Breast epithelium (tissue), 4 donors: ENCODE results near the gene TNS3. TPM values are rescaled to one million over a fixed set of nuclear protein-coding genes. Genes with fewer than 3 reads are reported as not detected.

ENCODE experiments used
- DNase-seq, 2 donors: peaks; one replicate each; pipeline ENCODE4 v3.0.0-alpha.2; 2019; ENCODE audit warnings: low spot score in 2 of 2
- H3K27ac ChIP-seq, 2 donors: fragments of 200-600 bp; sonication (generic) in 1 of 2; one replicate each; pipeline ENCODE4 v1.5.1; 2016 to 2019; ENCODE audit warnings: mild to moderate bottlenecking in 1 of 2
- H3K27me3 ChIP-seq, 2 donors: fragments of 200-600 bp; sonication (generic) in 1 of 2; one replicate each; pipeline versions ENCODE4 v1.5.1 to v1.6.0; 2017 to 2019; ENCODE audit warnings: control low read depth in 1 of 2, mild to moderate bottlenecking in 1 of 2
- H3K36me3 ChIP-seq: fragments of 200-600 bp; one replicate; pipeline ENCODE4 v1.5.1; 2019
- H3K4me1 ChIP-seq, 2 donors: fragments of 200-600 bp; sonication (generic); one replicate each; pipeline ENCODE4 v1.5.1; 2016 to 2019; ENCODE audit warnings: control low read depth in 1 of 2
- H3K4me3 ChIP-seq, 3 donors: fragments of 200-600 bp; sonication (generic); 1 replicate in 2 of 3; 2 replicates in 1 of 3; pipeline ENCODE4 v1.5.1; 2016 to 2019; ENCODE audit warnings: mild to moderate bottlenecking in 3 of 3, moderate library complexity in 2 of 3
- H3K9me3 ChIP-seq, 2 donors: fragments of 200-600 bp; sonication (generic) in 1 of 2; one replicate each; pipeline ENCODE4 v1.5.1; 2016 to 2019; ENCODE audit warnings: control low read depth in 1 of 2
- CTCF ChIP-seq, 3 donors: fragments of 450-650 bp; IDR thresholded peaks; one replicate each; pipeline ENCODE4 v1.5.1; 2016 to 2017; ENCODE audit warnings: antibody characterized with exemption in 3 of 3, mild to moderate bottlenecking in 3 of 3, moderate library complexity in 3 of 3
- POLR2A ChIP-seq: fragments of 450-650 bp; IDR thresholded peaks from one replicate; pipeline ENCODE4 v1.6.1; 2016; ENCODE audit warnings: antibody characterized with exemption, mild to moderate bottlenecking, moderate library complexity
- POLR2AphosphoS5 ChIP-seq, 3 donors: sonication (generic); formaldehyde crosslinking; IDR thresholded peaks; one replicate each; pipeline ENCODE4 v1.6.1; 2017; ENCODE audit warnings: antibody characterized with exemption in 3 of 3
- intact Hi-C: fragments of 100-400 bp; cut with DNase I; formaldehyde crosslinking; loops from one replicate; pipeline ENCODE4 v1.15.1; 2023; ENCODE audit warnings: low total_unique reads
- total RNA-seq, 3 donors: library from RNA; depleted of rRNA; stranded (reverse); fragments of >200 nt; gene quantifications; one replicate each; pipeline ENCODE4 v1.1.0, GENCODE V29; 2016

The TNS3 gene
- total RNA-seq, 3 donors from 2014 or later = 41.0 to 78.1 (median 56.2) TPM

- Histone ChIP-seq H3K27ac (peak overlapping the region in 1 of 2 donors; percentile 78), H3K36me3 (no peaks in the 10 kb centered on the region), H3K4me1 (no peaks in the 10 kb centered on the region), H3K27me3 (no peaks in the 10 kb centered on the region), H3K4me3 (no peak overlapping the region), H3K9me3 (no peaks in the 10 kb centered on the region)
- intact Hi-C loops = no loop called here
- DNase-seq = no peak
- TF ChIP-seq CTCF (IDR thresholded peaks at IDR 0.05) = no peak
- TF ChIP-seq POLR2AphosphoS5 (IDR thresholded peaks at IDR 0.05) = no peak
- no peak for TF ChIP-seq POLR2A
Observed at GRCh38 chr7:47521816-47522561, 59.9 kb downstream of the TNS3 start.

- Histone ChIP-seq H3K36me3 (no peaks in the 10 kb centered on the region), H3K4me3 (no peak overlapping the region), H3K27ac (peak overlapping the region; percentile 44 to 78), H3K4me1 (no peaks in the 10 kb centered on the region), H3K27me3 (no peaks in the 10 kb centered on the region), H3K9me3 (no peaks in the 10 kb centered on the region)
- intact Hi-C loops = no loop called here
- no peak for DNase-seq
- TF ChIP-seq CTCF (IDR thresholded peaks at IDR 0.05) = no peak
- no peak for TF ChIP-seq POLR2A
- TF ChIP-seq POLR2AphosphoS5 (IDR thresholded peaks at IDR 0.05) = no peak
Observed at GRCh38 chr7:47521011-47521795, 60.7 kb downstream of the TNS3 start.

GRCh38 chr7:47520406-47520805, 61.5 kb downstream of the TNS3 start:
- intact Hi-C loops = no loop called here
- H3K4me1 ChIP-seq = no peaks in the 10 kb centered on the region

GRCh38 chr7:47518827-47519226, 63.1 kb downstream of the TNS3 start:
- DNase-seq = no peak
- H3K4me1 ChIP-seq = no peaks in the 10 kb centered on the region
- no peaks in the 10 kb centered on the region for H3K9me3 ChIP-seq
- intact Hi-C loops = no loop called here
- no peaks in the 10 kb centered on the region for H3K36me3 ChIP-seq
- H3K27ac ChIP-seq = peak overlapping the region in 1 of 2 donors; percentile 14
- H3K4me3 ChIP-seq = no peak overlapping the region
- no peak for TF ChIP-seq CTCF (IDR thresholded peaks at IDR 0.05)
- no peak for TF ChIP-seq POLR2AphosphoS5 (IDR thresholded peaks at IDR 0.05)
- H3K27me3 ChIP-seq = no peaks in the 10 kb centered on the region

More at GRCh38 chr7:47520406-47520805, 61.5 kb downstream of the TNS3 start:
- no peaks in the 10 kb centered on the region for H3K27me3 ChIP-seq
- H3K9me3 ChIP-seq = no peaks in the 10 kb centered on the region
- no peak overlapping the region for H3K4me3 ChIP-seq
- TF ChIP-seq POLR2A (no peak), POLR2AphosphoS5 (IDR thresholded peaks at IDR 0.05) (peak in 2 of 3 donors; percentile 61 to 62)
- DNase-seq = peak in 1 of 2 donors; percentile 50
- peak overlapping the region; percentile 44 to 78 for H3K27ac ChIP-seq
- no peaks in the 10 kb centered on the region for H3K36me3 ChIP-seq

GRCh38 chr7:47517821-47518480, 64.0 kb downstream of the TNS3 start:
- TF ChIP-seq CTCF (IDR thresholded peaks at IDR 0.05) (no peak), POLR2AphosphoS5 (IDR thresholded peaks at IDR 0.05) (no peak), POLR2A (no peak)
- Histone ChIP-seq H3K9me3 (no peaks in the 10 kb centered on the region), H3K4me1 (no peaks in the 10 kb centered on the region), H3K27ac (no peak overlapping the region), H3K36me3 (no peaks in the 10 kb centered on the region), H3K27me3 (no peaks in the 10 kb centered on the region), H3K4me3 (no peak overlapping the region)
- intact Hi-C loops = no loop called here
- DNase-seq = no peak
